HG03103 (cell line): ENCODE data around the gene STARD5.

Experiments used
- ATAC-seq: cut with Tn5 transposase; IDR thresholded peaks from one replicate; pipeline ENCODE4 v1.9.1; 2021; ENCODE audit warnings: low read depth; ENCODE audit not compliant: unreplicated experiment

Gene STARD5

DNA sequence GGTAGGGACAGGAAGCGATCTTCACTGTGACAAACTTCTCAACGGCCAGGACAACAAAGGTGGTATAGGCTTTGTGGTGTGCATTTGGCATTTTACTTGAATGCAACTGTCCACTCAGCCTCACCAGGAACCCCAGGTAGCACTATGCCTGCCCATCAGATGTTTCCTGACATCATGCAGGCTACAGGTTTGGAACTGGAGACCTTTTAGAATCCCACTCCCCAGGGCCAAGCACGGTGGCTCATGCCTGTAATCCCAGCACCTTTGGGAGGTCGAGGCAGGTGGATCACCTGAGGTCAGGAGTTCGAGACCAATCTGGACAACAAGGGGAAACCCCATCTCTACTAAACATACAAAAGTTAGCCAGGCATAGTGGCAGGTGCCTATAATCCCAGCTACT lies 9.6 kb downstream of the STARD5 start:
- no peak for ATAC-seq

DNA sequence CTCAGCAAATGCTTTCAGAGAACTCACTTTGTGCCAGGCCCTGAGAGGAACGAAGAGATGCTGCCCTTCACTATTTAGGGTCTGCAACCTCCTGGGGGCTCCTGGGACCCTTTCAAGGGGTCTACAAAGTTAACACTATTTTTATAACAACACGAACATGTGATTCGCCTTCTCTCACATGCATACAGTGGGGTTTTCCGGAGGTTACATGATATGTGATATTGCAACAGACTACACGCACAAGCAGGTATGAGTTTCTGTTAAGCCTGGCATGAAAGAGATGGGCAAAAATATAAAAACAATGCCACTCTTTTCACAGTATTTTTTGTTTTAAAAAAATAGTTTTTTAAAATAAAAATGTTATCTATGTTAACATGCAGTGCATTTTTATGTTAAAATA lies 10.3 kb downstream of the STARD5 start:
- ATAC-seq, result no peak

DNA sequence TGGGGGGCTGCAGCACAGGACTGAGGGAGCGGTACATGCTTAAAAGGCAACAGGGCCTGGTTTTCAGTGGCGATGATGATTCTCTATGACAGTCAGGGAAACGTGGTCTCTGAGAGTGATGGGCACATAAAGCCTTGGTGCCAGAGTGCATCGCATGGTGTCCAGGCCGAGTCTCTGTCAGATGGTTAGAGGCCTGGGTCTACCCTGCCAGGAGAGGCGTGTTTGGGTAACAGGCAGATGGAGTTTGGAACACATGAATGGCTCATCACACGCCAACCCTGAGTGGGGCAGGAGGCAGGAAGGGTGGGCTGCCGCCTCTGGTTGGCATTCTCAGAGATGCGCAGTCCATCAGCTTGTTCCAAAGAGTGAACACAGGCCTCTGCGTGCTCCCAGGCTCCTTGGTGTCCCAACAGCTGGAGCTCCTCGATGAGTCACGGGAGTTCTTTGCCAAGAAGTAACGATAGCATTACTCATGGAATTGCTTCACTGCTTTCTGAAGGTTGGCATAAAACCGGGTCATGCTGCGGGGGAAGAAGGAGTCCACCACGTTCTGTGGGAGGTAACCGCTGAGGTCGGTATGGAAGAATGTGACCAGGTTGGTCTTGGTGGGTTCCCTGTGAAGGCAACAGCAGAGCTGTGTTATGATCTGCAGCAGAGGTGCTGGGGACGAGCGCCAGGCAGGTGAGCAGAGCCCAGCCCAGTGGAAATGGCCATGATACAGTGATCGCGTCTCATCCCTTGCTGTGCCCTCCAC lies 11.0 kb downstream of the STARD5 start:
- ATAC-seq, result no peak

DNA sequence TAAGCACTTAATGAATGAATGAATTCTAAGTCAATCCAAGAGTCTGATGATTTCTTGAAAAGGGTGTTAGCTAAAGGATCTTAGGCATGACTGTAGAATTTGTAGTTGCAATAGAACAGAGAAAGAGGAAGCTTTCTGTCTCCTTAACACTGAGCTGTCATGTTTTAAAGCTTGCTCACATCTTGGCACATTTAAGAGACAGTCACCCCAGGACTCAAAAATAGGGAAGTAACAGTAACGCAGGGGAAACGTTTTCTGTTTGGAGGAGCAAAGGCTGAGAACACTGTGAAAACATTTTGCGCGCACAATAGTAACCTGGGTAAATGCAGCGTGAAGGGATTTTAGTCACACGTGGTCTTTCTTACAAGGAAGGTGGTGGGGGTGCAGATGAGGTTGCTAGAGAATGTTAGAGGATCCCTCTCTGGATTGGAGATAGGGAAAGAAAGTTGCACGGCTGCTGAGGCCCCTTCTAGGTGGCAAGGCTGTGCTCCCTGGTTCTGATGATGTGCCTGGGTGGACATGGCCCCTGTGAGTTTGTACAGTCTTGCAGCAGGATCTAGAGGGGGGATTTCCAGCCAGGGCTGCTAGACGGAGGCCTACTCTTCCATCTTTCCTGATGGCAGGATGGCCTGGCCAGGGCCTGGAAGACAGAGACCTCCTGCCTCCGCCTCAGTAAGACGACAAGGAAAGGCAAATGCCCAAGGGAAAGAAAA lies 12.0 kb downstream of the STARD5 start:
- peak; percentile 63 for ATAC-seq

DNA sequence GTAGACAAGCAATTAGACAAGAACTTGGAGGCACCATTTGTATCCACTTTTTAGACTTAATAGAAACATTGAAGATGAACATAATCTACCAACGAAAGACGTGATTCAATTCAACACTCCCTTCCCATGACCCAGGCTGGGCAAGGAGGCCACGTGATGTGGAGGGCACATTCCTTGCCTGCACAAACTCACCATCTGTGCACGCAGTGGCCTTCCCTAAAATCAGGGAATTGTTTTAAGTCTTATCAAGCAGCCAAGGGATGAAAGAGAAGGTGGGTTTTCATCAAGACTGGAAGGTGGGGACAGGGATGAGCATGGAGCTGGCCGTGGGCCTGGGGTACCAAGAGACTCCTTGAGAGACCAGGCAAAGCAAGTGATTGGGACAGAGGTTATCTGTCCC lies 13.5 kb downstream of the STARD5 start:
- ATAC-seq, result no peak

DNA sequence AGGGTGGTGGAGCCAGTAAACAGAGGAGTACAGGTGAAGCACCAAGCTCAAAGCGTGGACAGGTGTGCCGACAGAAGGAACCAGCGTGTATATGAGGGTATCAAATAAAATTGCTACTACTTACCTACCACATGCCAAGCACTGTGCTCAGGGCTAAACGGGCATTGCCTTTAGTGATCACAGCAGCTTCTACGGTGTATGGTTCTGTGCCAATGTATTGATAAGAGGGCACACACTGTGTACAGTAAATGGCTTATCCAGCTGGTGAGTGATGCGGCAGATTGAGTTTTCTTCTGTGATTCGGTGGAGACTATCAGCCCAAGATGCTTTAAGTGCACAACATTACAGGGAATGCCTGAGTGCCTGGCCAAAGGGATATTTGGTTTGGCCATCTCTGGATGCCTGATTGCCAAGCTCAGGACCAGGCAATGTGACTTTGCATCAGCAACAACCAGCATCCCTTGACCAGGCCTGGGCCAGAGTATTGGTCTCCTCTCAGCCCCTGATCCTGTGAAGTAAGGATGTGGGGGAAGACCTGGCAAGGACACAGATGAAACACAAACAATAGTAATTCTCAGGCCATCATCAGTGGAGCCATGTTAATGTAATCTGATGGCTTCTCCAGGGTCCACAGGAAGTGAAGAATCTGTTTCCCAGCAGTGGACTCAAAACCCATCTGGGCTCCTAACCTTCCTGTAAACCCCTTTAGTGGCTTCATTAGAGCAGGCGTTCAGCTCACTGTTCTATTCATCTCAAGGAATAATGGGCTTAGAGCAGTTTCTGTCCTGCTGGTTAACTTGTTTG lies 14.1 kb downstream of the STARD5 start:
- ATAC-seq, result no peak

DNA sequence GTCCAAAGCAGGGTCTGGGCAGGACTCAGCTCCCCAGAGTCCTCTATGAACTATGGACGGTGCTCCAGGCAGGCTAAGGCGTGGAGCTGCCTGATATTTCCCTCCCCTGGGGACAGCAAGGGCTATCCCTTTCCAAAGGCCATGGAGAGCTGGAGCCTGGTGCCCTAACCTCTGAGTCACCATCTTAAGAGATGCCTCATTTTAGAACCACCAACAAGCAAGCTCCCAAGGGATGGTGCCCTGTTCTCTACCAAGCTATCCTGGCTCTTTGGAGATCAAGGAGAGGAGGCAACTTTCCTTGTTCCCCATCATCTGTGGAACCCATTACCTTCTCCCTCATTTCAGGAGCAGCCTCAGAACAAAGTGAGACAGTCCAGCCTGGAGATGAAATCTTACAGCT lies 15.7 kb downstream of the STARD5 start:
- ATAC-seq, result no peak

DNA sequence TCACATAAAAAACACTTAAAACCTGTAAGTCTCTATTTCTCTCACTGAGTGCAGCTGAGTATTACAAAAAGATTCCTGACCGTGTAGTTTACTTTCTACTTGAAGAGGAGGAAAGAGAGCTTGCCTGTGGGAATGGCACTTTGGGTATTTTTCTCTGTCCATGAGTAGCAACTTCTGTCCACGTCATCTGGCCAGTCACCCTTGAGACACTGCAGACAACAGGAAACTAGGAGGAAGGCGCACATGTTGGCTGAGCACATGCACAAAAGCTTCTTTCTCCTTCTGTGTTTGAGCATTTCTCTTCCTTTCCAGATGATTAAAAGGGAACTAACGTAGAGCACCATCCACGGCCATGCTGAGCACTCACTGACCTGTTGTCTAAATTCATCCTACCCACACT lies 19.7 kb downstream of the STARD5 start:
- no peak for ATAC-seq

DNA sequence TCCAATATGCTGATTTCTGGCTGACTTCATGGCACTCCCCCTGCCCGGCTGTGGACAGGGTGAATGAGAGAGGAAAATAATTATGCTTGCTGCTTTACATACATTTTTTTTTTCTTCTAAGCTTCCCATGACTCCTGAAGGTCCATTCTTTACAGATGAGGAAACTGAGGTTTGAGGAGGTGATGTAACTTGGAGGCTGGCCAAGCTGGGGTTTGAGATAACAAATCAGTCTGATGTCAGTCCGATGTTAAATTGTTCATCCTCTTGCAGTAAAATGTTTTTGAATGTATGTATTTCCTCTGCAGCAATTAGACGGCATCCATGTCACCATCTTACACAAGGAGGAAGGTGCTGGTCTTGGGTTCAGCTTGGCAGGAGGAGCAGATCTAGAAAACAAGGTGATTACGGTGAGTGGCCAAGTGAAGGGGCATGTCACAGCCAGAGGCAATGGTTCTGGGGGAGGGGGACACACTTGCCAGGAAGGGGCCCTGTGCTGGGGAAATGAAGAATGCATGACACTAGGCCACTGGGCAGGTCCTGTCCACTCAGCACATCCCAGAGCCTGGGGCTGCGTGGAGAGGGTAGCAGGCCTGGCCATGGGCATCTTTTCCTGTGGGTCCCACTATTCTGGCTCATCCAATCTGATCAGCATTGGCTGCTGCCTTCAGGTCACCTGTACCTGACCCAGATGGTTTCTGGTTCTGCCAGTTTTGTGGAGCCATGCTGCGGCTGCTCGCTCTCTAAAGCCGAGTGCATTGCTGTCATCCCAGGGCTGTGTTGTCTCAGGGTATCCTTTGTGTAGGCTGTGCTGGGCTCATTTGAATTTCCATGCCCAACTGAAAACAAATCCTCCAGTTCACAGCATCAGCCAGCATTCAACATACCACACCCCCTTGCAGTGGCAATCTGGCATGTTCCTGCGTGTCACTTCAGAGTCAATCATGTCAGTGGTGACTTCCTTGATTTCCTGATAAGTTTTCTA lies 20.4 kb downstream of the STARD5 start:
- no peak for ATAC-seq

DNA sequence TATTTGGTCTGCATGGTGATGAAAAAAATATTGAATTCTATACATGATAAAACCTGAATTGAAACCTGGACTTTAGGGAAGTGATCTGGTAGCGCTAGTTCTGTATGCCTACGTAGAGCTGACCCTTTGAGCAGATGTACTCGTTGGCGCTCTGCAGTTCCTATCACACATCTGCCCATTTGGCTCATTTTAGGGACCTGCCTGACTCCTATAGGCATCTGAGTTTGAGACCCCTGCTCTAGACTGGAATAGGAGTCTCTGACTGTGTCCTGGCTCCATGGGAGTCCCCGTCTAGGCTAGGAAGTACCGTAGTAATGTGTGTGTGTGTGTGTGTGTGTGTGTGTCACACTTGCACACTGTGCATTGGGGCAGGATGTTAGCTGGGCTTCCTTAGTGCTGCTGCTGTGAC lies 21.2 kb downstream of the STARD5 start:
- peak; percentile 0 for ATAC-seq

DNA sequence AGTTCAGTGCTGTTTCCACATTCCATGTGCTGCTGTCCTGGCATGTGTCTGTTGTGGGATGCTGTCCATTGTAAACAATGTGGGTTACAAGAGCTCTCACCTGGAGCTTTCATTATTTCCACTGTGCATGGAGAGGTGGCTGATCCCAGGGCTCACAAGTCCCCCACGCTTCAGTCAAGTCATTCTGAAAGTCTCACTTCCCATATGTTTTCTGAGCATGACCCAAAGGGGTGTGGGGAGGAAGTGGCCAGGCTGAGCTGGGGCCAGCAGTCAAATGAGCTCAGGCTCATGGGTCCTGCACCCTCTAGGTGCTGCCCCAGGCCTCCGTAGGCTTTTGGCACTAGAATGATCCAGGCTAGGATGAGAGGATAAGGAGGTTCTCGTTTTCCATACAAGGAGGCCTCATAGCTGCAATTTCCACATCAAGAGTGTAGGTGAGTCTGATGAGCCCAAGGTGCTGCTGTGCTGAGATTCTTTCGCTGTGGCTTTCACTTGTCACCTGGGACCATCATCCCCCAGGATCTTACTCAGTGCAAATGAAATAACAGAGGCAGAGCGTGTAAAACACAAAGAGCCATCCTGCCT lies 22.0 kb downstream of the STARD5 start:
- peak; percentile 71 for ATAC-seq

DNA sequence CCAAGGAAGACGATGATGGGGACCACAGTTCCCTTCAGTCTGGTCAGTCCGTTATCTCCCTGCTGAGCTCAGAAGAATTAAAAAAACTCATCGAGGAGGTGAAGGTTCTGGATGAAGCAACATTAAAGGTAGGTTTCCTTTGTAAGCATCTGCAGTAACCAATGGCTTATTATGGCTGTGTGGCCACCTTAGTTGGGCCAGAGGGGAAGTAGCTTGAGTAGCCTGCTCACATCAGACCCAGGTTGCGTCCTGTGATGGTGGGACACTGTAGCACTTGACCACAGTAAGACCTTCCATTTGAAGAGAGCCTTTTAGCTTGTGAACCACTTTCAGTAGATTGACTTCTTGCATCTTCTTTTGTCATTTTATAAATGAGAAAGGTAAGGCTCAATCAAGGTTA lies 22.6 kb downstream of the STARD5 start:
- no peak for ATAC-seq

DNA sequence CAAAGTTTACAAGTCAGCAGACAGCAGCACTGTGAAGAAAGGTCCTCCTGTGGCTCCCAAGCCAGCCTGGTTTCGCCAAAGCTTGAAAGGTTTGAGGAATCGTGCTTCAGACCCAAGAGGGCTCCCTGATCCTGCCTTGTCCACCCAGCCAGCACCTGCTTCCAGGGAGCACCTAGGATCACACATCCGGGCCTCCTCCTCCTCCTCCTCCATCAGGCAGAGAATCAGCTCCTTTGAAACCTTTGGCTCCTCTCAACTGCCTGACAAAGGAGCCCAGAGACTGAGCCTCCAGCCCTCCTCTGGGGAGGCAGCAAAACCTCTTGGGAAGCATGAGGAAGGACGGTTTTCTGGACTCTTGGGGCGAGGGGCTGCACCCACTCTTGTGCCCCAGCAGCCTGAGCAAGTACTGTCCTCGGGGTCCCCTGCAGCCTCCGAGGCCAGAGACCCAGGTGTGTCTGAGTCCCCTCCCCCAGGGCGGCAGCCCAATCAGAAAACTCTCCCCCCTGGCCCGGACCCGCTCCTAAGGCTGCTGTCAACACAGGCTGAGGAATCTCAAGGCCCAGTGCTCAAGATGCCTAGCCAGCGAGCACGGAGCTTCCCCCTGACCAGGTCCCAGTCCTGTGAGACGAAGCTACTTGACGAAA lies 24.2 kb downstream of the STARD5 start:
- no peak for ATAC-seq

DNA sequence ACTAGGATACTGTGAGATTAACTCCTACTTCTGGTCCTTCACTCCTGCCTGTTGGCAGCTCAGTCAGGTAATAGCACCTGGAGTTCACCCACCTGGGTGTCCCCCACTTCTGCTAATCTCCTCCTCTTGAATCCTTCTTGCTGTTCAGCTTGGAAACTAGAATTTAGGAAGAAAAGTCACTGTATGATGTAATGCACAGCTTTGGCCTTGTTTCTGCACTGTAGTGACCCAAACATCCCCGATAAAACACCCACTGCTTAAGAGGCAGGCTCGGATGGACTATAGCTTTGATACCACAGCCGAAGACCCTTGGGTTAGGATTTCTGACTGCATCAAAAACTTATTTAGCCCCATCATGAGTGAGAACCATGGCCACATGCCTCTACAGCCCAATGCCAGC lies 24.8 kb downstream of the STARD5 start:
- ATAC-seq, result no peak

DNA sequence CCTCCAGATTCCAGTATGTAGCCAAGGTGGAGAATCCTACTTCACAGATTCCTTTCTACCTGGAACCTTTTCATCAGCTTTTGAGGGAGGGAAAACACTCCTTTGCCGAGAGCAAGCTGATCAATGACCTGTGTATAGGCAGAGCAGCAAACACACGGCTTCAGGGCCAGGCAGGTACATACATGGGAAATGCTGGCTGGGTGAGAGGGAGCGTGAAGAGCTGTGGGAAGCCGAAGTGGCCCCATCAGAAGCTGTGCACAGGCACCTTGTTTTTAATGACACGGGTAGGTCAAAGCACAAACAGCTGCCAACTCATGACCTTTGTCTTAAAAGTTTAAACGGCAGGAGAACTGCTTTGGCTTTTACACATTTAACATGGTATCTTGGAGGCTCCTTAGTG lies 25.3 kb downstream of the STARD5 start:
- ATAC-seq, result no peak

DNA sequence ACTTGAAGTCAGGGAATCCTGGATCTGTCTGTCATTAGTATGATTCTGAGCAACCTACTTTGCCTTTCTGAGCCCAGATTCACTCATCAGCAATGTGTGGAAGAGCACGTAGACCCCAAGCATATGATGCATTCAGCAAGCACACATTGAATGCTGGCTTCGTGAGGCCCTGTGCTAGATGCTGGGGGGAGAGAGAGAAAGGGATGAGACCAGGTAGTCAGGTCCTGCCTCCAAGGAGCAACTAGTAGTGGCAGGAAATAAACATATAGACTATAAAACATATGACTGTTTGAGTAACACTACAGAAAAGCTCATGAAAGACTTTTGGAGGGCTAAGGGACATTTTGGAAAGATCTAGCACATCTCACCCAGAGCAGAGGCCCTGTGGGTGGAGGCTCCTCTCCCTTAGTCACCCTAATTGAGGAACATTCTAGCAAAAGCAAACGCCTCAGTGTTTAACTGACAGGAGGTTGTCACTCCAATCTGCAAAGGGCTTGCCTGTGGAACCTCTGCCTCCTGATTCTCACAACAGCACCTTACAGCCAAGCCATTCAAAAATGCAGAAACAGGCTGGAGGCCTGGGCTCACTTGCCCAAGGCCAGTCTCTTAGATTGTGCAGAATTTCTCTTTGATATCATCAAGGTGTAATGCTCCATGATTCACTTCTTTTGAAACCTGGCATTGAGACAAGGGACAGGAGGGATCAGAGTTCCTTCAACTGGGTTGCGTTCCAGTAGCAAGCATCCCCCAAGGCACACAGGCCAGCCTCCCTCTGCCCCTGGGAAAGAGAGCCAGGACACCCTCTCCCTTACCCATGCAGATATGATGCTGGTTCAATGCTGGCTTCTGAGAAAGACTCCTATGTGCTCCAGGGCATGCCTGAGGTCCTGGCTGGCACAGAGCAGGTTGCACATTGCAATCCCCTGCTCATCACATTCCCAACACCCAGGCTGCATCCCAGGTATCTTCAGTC lies 26.1 kb downstream of the STARD5 start:
- ATAC-seq, result no peak

DNA sequence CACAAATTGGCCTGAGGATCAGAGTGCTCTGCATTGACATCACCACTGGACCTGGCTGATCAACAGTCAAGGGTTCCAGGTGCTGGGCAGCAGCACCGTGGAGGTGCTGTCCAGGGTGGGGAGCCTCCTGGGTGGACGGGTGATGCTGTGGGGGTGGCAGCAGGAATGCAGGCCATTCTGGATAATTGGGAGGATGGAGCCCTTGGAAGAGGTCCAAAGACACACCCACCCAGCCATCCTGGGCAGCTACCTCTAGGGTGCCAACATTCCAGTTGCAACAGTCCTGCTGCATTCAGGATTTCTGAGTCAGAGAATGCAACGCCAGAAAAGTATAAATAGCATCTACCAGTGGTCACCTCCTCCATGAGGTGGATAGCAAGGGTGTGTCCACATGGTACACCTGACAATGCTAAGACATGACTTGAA lies 26.8 kb downstream of the STARD5 start:
- no peak for ATAC-seq

DNA sequence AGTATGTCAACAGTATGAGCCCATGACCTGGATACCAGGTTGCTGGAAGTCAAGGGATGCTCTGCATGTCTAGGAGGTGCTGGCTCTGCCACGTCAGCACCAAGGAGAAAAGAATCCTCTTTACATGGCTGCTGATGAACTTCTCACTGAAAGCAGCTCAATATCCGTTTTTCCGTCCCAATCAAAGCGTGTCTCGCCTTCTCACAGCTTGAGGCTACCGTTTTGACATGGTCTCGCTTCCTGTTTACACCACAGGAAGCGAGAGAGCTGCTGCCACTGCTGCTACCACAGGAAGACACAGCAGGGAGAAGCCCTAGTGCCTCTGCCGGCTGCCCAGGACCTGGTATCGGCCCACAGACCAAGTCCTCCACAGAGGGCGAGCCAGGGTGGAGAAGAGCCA lies 27.3 kb downstream of the STARD5 start:
- peak; percentile 38 for ATAC-seq
